Measurements from ENCODE around the gene IDE. TPM values are rescaled to one million over a fixed set of nuclear protein-coding genes. Genes with fewer than 3 reads are reported as not detected.

Gene IDE
- total RNA-seq, 1 experiment from 2014 or later = 55.8 TPM

GRCh38 chr10:92591550-92592022 is 17.7 kb upstream of the IDE start:
- no TSS peak for BruUV-seq (replicated peaks)
- Histone ChIP-seq H3K36me3 (ENCODE audit: control insufficient read depth in 1 of 2, insufficient read depth in 2 of 2, low read length in 2 of 2) (no peaks in the 10 kb centered on the region), H3K27ac (ENCODE audit: low read depth, low read length) (peak overlapping the region; percentile 86), H2AFZ (ENCODE audit: low read depth, low read length, poor library complexity, severe bottlenecking) (no peak overlapping the region), H4K20me1 (ENCODE audit: insufficient read depth) (no peaks in the 10 kb centered on the region), H3K9me2 (ENCODE audit: insufficient read depth) (no peaks in the 10 kb centered on the region), H3K9me3 (ENCODE audit: control insufficient read depth in 1 of 2, insufficient read depth in 1 of 2, low read depth in 1 of 2, low read length in 2 of 2) (no peaks in the 10 kb centered on the region), H3K4me3 (replicated peaks in 1 of 2; ENCODE audit: low read depth in 1 of 2, low read length in 2 of 2) (peak overlapping the region; percentile 84 to 92), H3K27me3 (ENCODE audit: insufficient read depth, low read length) (no peaks in the 10 kb centered on the region), H3K79me2 (ENCODE audit: insufficient read depth, low read length) (peaks cover 36% of the 10 kb centered on the region), H3K4me1 (ENCODE audit: control insufficient read depth in 1 of 2, insufficient read depth in 2 of 2, low read length in 2 of 2) (peaks cover 6 to 19% of the 10 kb centered on the region in 2 experiments; a peak in 3 of 4 replicates), H3K9ac (ENCODE audit: low read length) (peak overlapping the region; percentile 94), H3K4me2 (ENCODE audit: low read length) (peak overlapping the region; percentile 88)
- DNase-seq (ENCODE audit: low read depth, low spot score) = peak; percentile 89
- intact Hi-C loops (cut with micrococcal nuclease) = loop anchor here (2.0 to 10.0 kb wide), 4 partner anchors 17 to 289 kb away; partner anchors contain the start of genes EXOC6 and IDE
- ChIA-PET RAD21 (ENCODE audit: low non-redundant PET in 1 of 2, low total read pairs in 2 of 2, uncharacterized antibody in 2 of 2, unreplicated experiment in 2 of 2) (interaction anchor here in 1 of 2 experiments (1.3 kb wide), 1 partner anchor 17 kb away, joined by 3 read pairs; the partner anchor contains the start of gene IDE), POLR2A (interaction anchor here (1.1 to 2.8 kb wide), 8 partner anchors 9 to 277 kb away, joined by 3 to 29 read pairs (median 5); partner anchors contain the start of gene IDE), CTCF (interaction anchor here (0.9 to 2.5 kb wide), 3 partner anchors 17 to 289 kb away, joined by 3 to 20 read pairs (median 4); partner anchors contain the start of gene IDE)
- ATAC-seq = peak; percentile 81
- TF ChIP-seq FOSL1 (IDR thresholded peaks at IDR 0.05; ENCODE audit: low read depth) = no peak
- TF ChIP-seq EZH2 (IDR thresholded peaks at IDR 0.05) = no peak
- TF ChIP-seq EZH2phosphoT487 (IDR thresholded peaks at IDR 0.05; ENCODE audit: borderline replicate concordance) = no peak
- peak; percentile 28 for TF ChIP-seq YY1 (IDR thresholded peaks at IDR 0.05; ENCODE audit: extremely low read depth, insufficient replicate concordance, low read depth, low read length)
- no peak for TF ChIP-seq RAD21 (IDR thresholded peaks at IDR 0.05; ENCODE audit: low read depth)
- no peak for TF ChIP-seq CEBPB (IDR thresholded peaks at IDR 0.05; ENCODE audit: low read depth)
- TF ChIP-seq CBX3 (IDR thresholded peaks at IDR 0.05; ENCODE audit: low read depth) = peak; percentile 89
- TF ChIP-seq EGR1 (IDR thresholded peaks at IDR 0.05; ENCODE audit: low read depth) = no peak
- TF ChIP-seq ZBTB33 (IDR thresholded peaks at IDR 0.05; ENCODE audit: extremely low read depth, insufficient replicate concordance, low read length) = no peak
- peak; percentile 50; the same call in 1 of the 2 replicates for TF ChIP-seq ELF1 (IDR thresholded peaks at IDR 0.05; ENCODE audit: borderline replicate concordance, low read depth)
- peak; percentile 91 for TF ChIP-seq POLR2A (IDR thresholded peaks at IDR 0.05; ENCODE audit: borderline replicate concordance, extremely low read depth, insufficient read depth, insufficient read length)
- peak; percentile 88 for TF ChIP-seq ZFX (IDR thresholded peaks at IDR 0.05)
- peak; percentile 70 for TF ChIP-seq SP1 (IDR thresholded peaks at IDR 0.05; ENCODE audit: low read depth)
- no peak for TF ChIP-seq ATF3 (IDR thresholded peaks at IDR 0.05)
- TF ChIP-seq REST (IDR thresholded peaks at IDR 0.05; ENCODE audit: low read depth) = no peak
- TF ChIP-seq MAX (IDR thresholded peaks at IDR 0.05) = peak; percentile 89
- TF ChIP-seq SIN3A (IDR thresholded peaks at IDR 0.05; ENCODE audit: low read depth) = peak; percentile 69
- no peak for TF ChIP-seq ZNF274 (IDR thresholded peaks at IDR 0.05; ENCODE audit: low read depth, low read length)
- TF ChIP-seq POLR2AphosphoS5 (IDR thresholded peaks at IDR 0.05; ENCODE audit: low read depth, low read length) = peak; percentile 96
- TF ChIP-seq TCF7L2 (IDR thresholded peaks at IDR 0.05; ENCODE audit: borderline replicate concordance, extremely low read depth, insufficient read depth, insufficient read length) = peak; percentile 59
- no peak; the same call in 1 of the 2 replicates for TF ChIP-seq SRF (IDR thresholded peaks at IDR 0.05; ENCODE audit: low read depth)
